ENCODE measurements around the gene HOXA6. TPM values are rescaled to one million over a fixed set of nuclear protein-coding genes. Genes with fewer than 3 reads are reported as not detected.

Gene HOXA6
- total and polyA plus RNA-seq, 2 experiments from 2014 or later, result not detected

GRCh38 chr7:27165996-27166530, 18.5 kb upstream of the HOXA6 start:
- no peak overlapping the region for H3K4me2 ChIP-seq
- no peak overlapping the region for H2AFZ ChIP-seq
- H3K9me2 ChIP-seq (ENCODE audit: insufficient read depth), result no peaks in the 10 kb centered on the region
- peaks cover 100% of the 10 kb centered on the region for H3K27me3 Mint-ChIP-seq (ENCODE audit: insufficient read depth, low read depth, poor library complexity)
- H3K4me1 Mint-ChIP-seq, result peaks cover 13% of the 10 kb centered on the region
- H3K79me2 ChIP-seq (replicated peaks; ENCODE audit: insufficient read depth), result no peaks in the 10 kb centered on the region
- peaks cover 4% of the 10 kb centered on the region for H3K4me1 ChIP-seq (ENCODE audit: insufficient read depth)
- H3F3A ChIP-seq (replicated peaks; ENCODE audit: low read depth), result peaks cover 32% of the 10 kb centered on the region
- H3K4me3 Mint-ChIP-seq, result no peak overlapping the region
- H3K27ac Mint-ChIP-seq, result no peak overlapping the region
- peak; percentile 32 for DNase-seq (ENCODE audit: low spot score)
- H3K27ac ChIP-seq (ENCODE audit: low read depth), result no peak overlapping the region
- peaks cover 51% of the 10 kb centered on the region for H4K20me1 ChIP-seq (replicated peaks; ENCODE audit: insufficient read depth)
- H3K36me3 ChIP-seq (ENCODE audit: insufficient read depth), result no peaks in the 10 kb centered on the region; the same call in 1 of the 2 replicates
- H3K27me3 ChIP-seq (ENCODE audit: insufficient read depth), result peaks cover 100% of the 10 kb centered on the region
- no peak overlapping the region for H3K4me3 ChIP-seq
- no peak for ATAC-seq
- H3K9me3 Mint-ChIP-seq, result peaks cover 11% of the 10 kb centered on the region; the same call in 2 of the 3 replicates
- no peaks in the 10 kb centered on the region; the same call in 2 of the 3 replicates for H3K36me3 Mint-ChIP-seq (ENCODE audit: low read depth)
- TF ChIP-seq STAT1 (IDR thresholded peaks at IDR 0.05; ENCODE audit: unreplicated experiment) (no peak), EZH2phosphoT487 (IDR thresholded peaks at IDR 0.05; ENCODE audit: unreplicated experiment) (peak; percentile 98), EZH2 (IDR thresholded peaks at IDR 0.05; ENCODE audit: low read depth, unreplicated experiment) (peak; percentile 83)
- TF ChIP-seq, protein P1, sequence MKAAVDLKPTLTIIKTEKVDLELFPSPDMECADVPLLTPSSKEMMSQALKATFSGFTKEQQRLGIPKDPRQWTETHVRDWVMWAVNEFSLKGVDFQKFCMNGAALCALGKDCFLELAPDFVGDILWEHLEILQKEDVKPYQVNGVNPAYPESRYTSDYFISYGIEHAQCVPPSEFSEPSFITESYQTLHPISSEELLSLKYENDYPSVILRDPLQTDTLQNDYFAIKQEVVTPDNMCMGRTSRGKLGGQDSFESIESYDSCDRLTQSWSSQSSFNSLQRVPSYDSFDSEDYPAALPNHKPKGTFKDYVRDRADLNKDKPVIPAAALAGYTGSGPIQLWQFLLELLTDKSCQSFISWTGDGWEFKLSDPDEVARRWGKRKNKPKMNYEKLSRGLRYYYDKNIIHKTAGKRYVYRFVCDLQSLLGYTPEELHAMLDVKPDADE (IDR thresholded peaks at IDR 0.05), result no peak

DNA sequence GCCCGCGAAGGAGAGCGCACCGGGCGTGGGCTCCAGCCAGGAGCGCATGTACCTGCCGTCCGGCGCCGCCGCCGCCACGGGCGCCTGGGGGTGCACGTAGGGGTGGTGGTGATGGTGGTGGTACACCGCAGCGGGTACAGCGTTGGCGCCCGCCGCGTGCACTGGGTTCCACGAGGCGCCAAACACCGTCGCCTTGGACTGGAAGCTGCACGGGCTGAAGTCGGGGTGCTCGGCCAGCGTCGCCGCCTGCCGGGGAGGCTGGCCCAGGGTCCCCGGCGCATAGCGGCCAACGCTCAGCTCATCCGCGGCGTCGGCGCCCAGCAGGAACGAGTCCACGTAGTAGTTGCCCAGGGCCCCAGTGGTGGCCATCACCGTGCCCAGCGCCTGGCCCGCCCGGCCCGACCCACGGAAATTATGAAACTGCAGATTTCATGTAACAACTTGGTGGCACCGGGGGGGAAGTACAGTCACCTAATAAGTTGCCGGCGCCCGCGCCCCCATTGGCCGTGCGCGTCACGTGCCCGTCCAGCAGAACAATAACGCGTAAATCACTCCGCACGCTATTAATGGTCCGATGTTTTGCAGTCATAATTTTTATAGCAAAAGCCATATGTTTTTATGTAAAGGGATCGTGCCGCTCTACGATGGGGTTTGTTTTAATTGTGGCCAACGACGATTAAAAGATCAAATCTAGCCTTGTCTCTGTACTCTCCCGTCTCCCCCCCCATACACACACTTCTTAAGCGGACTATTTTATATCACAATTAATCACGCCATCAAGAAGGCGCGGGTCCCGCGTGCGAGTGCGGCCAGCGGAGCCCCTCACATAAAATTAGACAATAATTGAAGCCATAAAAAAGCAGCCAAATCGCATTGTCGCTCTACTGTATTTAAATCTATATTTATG, 17.8 kb upstream of the HOXA6 start, which contains the start of gene HOXA9:
Gene HOXA9 (minus strand): TSS at position 449 of the 907 bp plus-strand sequence. CDS start 80 bp downstream, at position 369.
- peaks cover 11% of the 10 kb centered on the region; the same call in 2 of the 3 replicates for H3K9me3 Mint-ChIP-seq
- ATAC-seq (peak; percentile 1; the same call in 2 of the 3 replicates), DNase-seq (ENCODE audit: low spot score) (peak; percentile 54)
- peaks cover 4% of the 10 kb centered on the region for H3K4me1 ChIP-seq (ENCODE audit: insufficient read depth)
- peak within 1 kb of the TSS; percentile 85; the same call in 1 of the 2 replicates for H2AFZ ChIP-seq
- no peaks in the 10 kb centered on the region for H3K9me2 ChIP-seq (ENCODE audit: insufficient read depth)
- no peak within 1 kb of the TSS for H3K27ac ChIP-seq (ENCODE audit: low read depth)
- peaks cover 100% of the 10 kb centered on the region for H3K27me3 ChIP-seq (ENCODE audit: insufficient read depth)
- no peaks in the 10 kb centered on the region; the same call in 2 of the 3 replicates for H3K36me3 Mint-ChIP-seq (ENCODE audit: low read depth)
- no peak within 1 kb of the TSS for H3K27ac Mint-ChIP-seq
- peak within 1 kb of the TSS; percentile 65 for H3K4me2 ChIP-seq
- H3K27me3 Mint-ChIP-seq (ENCODE audit: insufficient read depth, low read depth, poor library complexity), result peaks cover 99% of the 10 kb centered on the region
- H3K4me3 ChIP-seq, result peak within 1 kb of the TSS; percentile 43; the same call in 1 of the 2 replicates
- no peaks in the 10 kb centered on the region; the same call in 1 of the 2 replicates for H3K36me3 ChIP-seq (ENCODE audit: insufficient read depth)
- H4K20me1 ChIP-seq (replicated peaks; ENCODE audit: insufficient read depth), result peaks cover 44% of the 10 kb centered on the region
- H3K4me3 Mint-ChIP-seq, result peak within 1 kb of the TSS; percentile 43; the same call in 1 of the 3 replicates
- H3K79me2 ChIP-seq (replicated peaks; ENCODE audit: insufficient read depth), result no peaks in the 10 kb centered on the region
- peaks cover 31% of the 10 kb centered on the region for H3F3A ChIP-seq (replicated peaks; ENCODE audit: low read depth)
- TF ChIP-seq, protein P1 (IDR thresholded peaks at IDR 0.05), result no peak
- TF ChIP-seq ZNF462 (CRISPR knock-in tag; IDR thresholded peaks at IDR 0.05) (no peak), EZH2 (IDR thresholded peaks at IDR 0.05; ENCODE audit: low read depth, unreplicated experiment) (peak; percentile 91), EZH2phosphoT487 (IDR thresholded peaks at IDR 0.05; ENCODE audit: unreplicated experiment) (peak; percentile 88)
- H3K4me1 Mint-ChIP-seq, result peaks cover 13% of the 10 kb centered on the region

Data from GM23338 (cell line).